K562 (cell line): ENCODE measurements around the gene PLD1. TPM values are rescaled to one million over a fixed set of nuclear protein-coding genes. Genes with fewer than 3 reads are reported as not detected.
A peak's percentile ranks its signal among the peaks of the same experiment; 100 is the strongest.

Experiments used
- CGGBP1 ChIP-seq: fragments of 250-450 bp; sonication (Bioruptor Pico); IDR thresholded peaks from 2 replicates; pipeline ENCODE4 v1.9.0; 2021; ENCODE audit warnings: mild to moderate bottlenecking
- CHAMP1 ChIP-seq: fragments of 450-650 bp; IDR thresholded peaks from 2 replicates; pipeline ENCODE4 v1.6.1; 2016; ENCODE audit warnings: mild to moderate bottlenecking
- DDX20 ChIP-seq: fragments of 450-650 bp; IDR thresholded peaks from 2 replicates; pipeline ENCODE4 v1.6.1; 2016; ENCODE audit warnings: missing genetic modification characterization, low read depth, mild to moderate bottlenecking, missing compliant biosample characterization, moderate library complexity
- E2F6 ChIP-seq, 2 experiments: IDR thresholded peaks; 2 replicates each; pipeline ENCODE4 v1.6.1; 2011; ENCODE audit warnings: borderline replicate concordance in 1 of 2, control low read depth in 1 of 2, low read depth in 1 of 2, low read length in 1 of 2, mild to moderate bottlenecking in 1 of 2, mixed read lengths in 1 of 2, moderate library complexity in 1 of 2; ENCODE audit not compliant: insufficient read depth in 1 of 2, insufficient read length in 1 of 2, poor library complexity in 1 of 2, severe bottlenecking in 1 of 2; ENCODE audit errors: extremely low read depth in 1 of 2
- ETS1 ChIP-seq: conservative IDR thresholded peaks from 2 replicates; pipeline ENCODE4 v1.6.1; 2011; ENCODE audit warnings: low read depth, mild to moderate bottlenecking, low read length; ENCODE audit not compliant: control insufficient read depth
- FOXA1 ChIP-seq: fragments of 450-650 bp; IDR thresholded peaks from 2 replicates; pipeline ENCODE4 v1.6.1; 2016; ENCODE audit warnings: mild to moderate bottlenecking, borderline replicate concordance
- FOXP4 ChIP-seq: sonication (generic); formaldehyde crosslinking; IDR thresholded peaks from 2 replicates; pipeline ENCODE4 v1.8.0; 2022; ENCODE audit warnings: mild to moderate bottlenecking, missing genetic modification reagents, borderline replicate concordance
- HMGN3 ChIP-seq: IDR thresholded peaks from 2 replicates; pipeline ENCODE4 v1.6.1; 2011; ENCODE audit warnings: borderline replicate concordance, low read depth, mild to moderate bottlenecking, mixed read lengths, low read length; ENCODE audit not compliant: insufficient read length; ENCODE audit errors: extremely low read depth
- IFI16 ChIP-seq: fragments of 250-450 bp; sonication (Bioruptor Pico); IDR thresholded peaks from 2 replicates; pipeline ENCODE4 v2.1.2; 2022; ENCODE audit warnings: mild to moderate bottlenecking, inconsistent platforms
- NCOA6 ChIP-seq: fragments of 450-650 bp; IDR thresholded peaks from 2 replicates; pipeline ENCODE4 v1.6.1; 2017; ENCODE audit warnings: mild to moderate bottlenecking
- NONO ChIP-seq, 2 experiments: fragments of 200-400 bp in 1 of 2; fragments of 450-650 bp in 1 of 2; formaldehyde crosslinking in 1 of 2; IDR thresholded peaks; 2 replicates each; pipeline ENCODE4 v1.6.1; 2017; ENCODE audit warnings: low read depth in 2 of 2, mild to moderate bottlenecking in 2 of 2, moderate library complexity in 2 of 2, low read length in 1 of 2
- PCBP2 ChIP-seq: fragments of 200-400 bp; formaldehyde crosslinking; IDR thresholded peaks from 2 replicates; pipeline ENCODE4 v1.6.1; 2018; ENCODE audit warnings: low read length, low read depth, mild to moderate bottlenecking, moderate library complexity; ENCODE audit not compliant: poor library complexity, severe bottlenecking
- RCOR1 ChIP-seq, 2 experiments: IDR thresholded peaks; 2 replicates each; pipeline ENCODE4 v1.6.1; 2012; ENCODE audit warnings: low read depth in 2 of 2, low read length in 2 of 2, borderline replicate concordance in 1 of 2, improper control_type of control experiment in 1 of 2
- SP1 ChIP-seq: sonication (generic); formaldehyde crosslinking; IDR thresholded peaks from 2 replicates; pipeline ENCODE4 v1.8.1; 2022; ENCODE audit warnings: mild to moderate bottlenecking, missing genetic modification reagents
- THRAP3 ChIP-seq: fragments of 450-650 bp; IDR thresholded peaks from 2 replicates; pipeline ENCODE4 v1.6.1; 2016; ENCODE audit warnings: mild to moderate bottlenecking, inconsistent platforms, borderline replicate concordance
- WHSC1 ChIP-seq: IDR thresholded peaks from one replicate; pipeline ENCODE4 v1.6.1; 2012; ENCODE audit warnings: low read length, control low read depth, inconsistent platforms
- ZBTB12 ChIP-seq: fragments of 250-450 bp; sonication (Bioruptor Pico); IDR thresholded peaks from 2 replicates; pipeline ENCODE4 v1.4.0; 2020
- polyA plus RNA-seq, 8 experiments: library from polyadenylated mRNA; depleted of rRNA in 4 of 8; stranded (reverse) in 5 of 8; unstranded in 3 of 8; fragments of >200 nt; fragmentation: Nextera tagmentation in 2 of 8; fragmentation: Illumina TruSeq in 1 of 8; extraction: Ambion mirVana in 2 of 8; extraction: Trizol in 1 of 8; gene quantifications; 2 replicates each; pipeline versions ENCODE4 v1.2.1 to v1.2.3, GENCODE V29; 2011 to 2014; ENCODE audit warnings: inconsistent platforms in 1 of 8, missing spikeins in 1 of 8
- total RNA-seq, 7 experiments: library from RNA; depleted of rRNA in 6 of 7; stranded (reverse); fragments of >200 nt in 6 of 7; fragmentation: Illumina TruSeq in 2 of 7; extraction: Trizol in 2 of 7; gene quantifications; 2 replicates each; pipeline versions ENCODE4 v1.2.1 to v1.2.3, GENCODE V29; 2011 to 2021; ENCODE audit warnings: low replicate concordance in 1 of 7

The PLD1 gene
- total and polyA plus RNA-seq, 9 of the 15 experiments (the other 6 are each of a cell fraction or from before 2014, with no cell fraction given) = 8.4 to 26.1 (median 18.6) TPM

- TF ChIP-seq ETS1 (no peak), WHSC1 (no peak), IFI16 (CRISPR knock-in tag) (no peak), ZBTB12 (CRISPR knock-in tag) (no peak), FOXA1 (no peak), NCOA6 (no peak), PCBP2 (no peak), E2F6 (IDR thresholded peaks at IDR 0.05; ENCODE audit: borderline replicate concordance in 1 of 2, extremely low read depth in 1 of 2, insufficient read depth in 1 of 2, insufficient read length in 1 of 2, low read depth in 1 of 2, low read length in 1 of 2, poor library complexity in 1 of 2, severe bottlenecking in 1 of 2) (no peak), HMGN3 (no peak), CGGBP1 (CRISPR knock-in tag) (no peak), DDX20 (tag) (no peak), THRAP3 (no peak), CHAMP1 (no peak), NONO (IDR thresholded peaks at IDR 0.05; ENCODE audit: low read depth in 2 of 2, low read length in 1 of 2) (no peak), SP1 (CRISPR knock-in tag) (0 out of 2 replicates have a peak, but pooled peaks have one; percentile 49), FOXP4 (CRISPR knock-in tag) (no peak), RCOR1 (IDR thresholded peaks at IDR 0.05; ENCODE audit: borderline replicate concordance in 1 of 2, low read depth in 2 of 2, low read length in 2 of 2) (0 out of 4 replicates have a peak, but pooled peaks of 1 of the 2 experiments have one; percentile 11)
Observed at GRCh38 chr3:171811295-171811912, 1.1 kb upstream of the PLD1 start (continued).
